Muscle layer of colon (tissue), 2 donors: ENCODE results near the gene CD163.

ENCODE experiments used
- H3K27ac ChIP-seq: one replicate; pipeline ENCODE4 v1.7.0; 2013; ENCODE audit warnings: low read depth, mild to moderate bottlenecking, low read length, moderate library complexity
- H3K27me3 ChIP-seq, 2 donors: one replicate each; pipeline ENCODE4 v1.7.0; 2013; ENCODE audit warnings: low read length in 2 of 2, mild to moderate bottlenecking in 2 of 2; ENCODE audit not compliant: insufficient read depth in 2 of 2, control insufficient read depth in 1 of 2
- H3K36me3 ChIP-seq: one replicate; pipeline ENCODE4 v1.7.0; 2013; ENCODE audit warnings: mild to moderate bottlenecking, low read length; ENCODE audit not compliant: insufficient read depth
- H3K4me1 ChIP-seq: one replicate; pipeline ENCODE4 v1.7.0; 2013; ENCODE audit warnings: mild to moderate bottlenecking, low read length; ENCODE audit not compliant: insufficient read depth
- H3K4me3 ChIP-seq, 2 donors: one replicate each; pipeline ENCODE4 v1.7.0; 2013; ENCODE audit warnings: low read length in 2 of 2, low read depth in 1 of 2, mild to moderate bottlenecking in 1 of 2, moderate library complexity in 1 of 2
- H3K9ac ChIP-seq: one replicate; pipeline ENCODE4 v1.7.0; 2013; ENCODE audit warnings: low read length
- H3K9me3 ChIP-seq: one replicate; pipeline ENCODE4 v1.7.0; 2013; ENCODE audit warnings: mild to moderate bottlenecking, low read length
- donor health status: abdominal sarcoma.
- donor health status: Adenocarcinoma of cecum.

The CD163 gene

GRCh38 chr12:7495136-7495535 is 8.4 kb downstream of the CD163 start:
- H3K36me3 ChIP-seq: no peaks in the 10 kb centered on the region
- no peaks in the 10 kb centered on the region for H3K9me3 ChIP-seq
- H3K27ac ChIP-seq: no peak overlapping the region
- no peaks in the 10 kb centered on the region for H3K27me3 ChIP-seq
- no peaks in the 10 kb centered on the region for H3K4me1 ChIP-seq
- no peak overlapping the region for H3K4me3 ChIP-seq
- no peak overlapping the region for H3K9ac ChIP-seq

GRCh38 chr12:7493006-7493405 is 10.6 kb downstream of the CD163 start:
- Histone ChIP-seq H3K4me3 (no peak overlapping the region), H3K9me3 (no peaks in the 10 kb centered on the region), H3K9ac (no peak overlapping the region), H3K4me1 (no peaks in the 10 kb centered on the region), H3K36me3 (no peaks in the 10 kb centered on the region), H3K27me3 (no peaks in the 10 kb centered on the region), H3K27ac (no peak overlapping the region)

GRCh38 chr12:7486512-7486911 is 17.1 kb downstream of the CD163 start:
- H3K4me3 ChIP-seq: no peak overlapping the region
- no peaks in the 10 kb centered on the region for H3K36me3 ChIP-seq
- H3K27ac ChIP-seq: no peak overlapping the region
- H3K4me1 ChIP-seq: no peaks in the 10 kb centered on the region
- no peaks in the 10 kb centered on the region for H3K27me3 ChIP-seq
- H3K9ac ChIP-seq: no peak overlapping the region
- H3K9me3 ChIP-seq: no peaks in the 10 kb centered on the region

- Histone ChIP-seq H3K27me3 (no peaks in the 10 kb centered on the region), H3K27ac (no peak overlapping the region), H3K36me3 (no peaks in the 10 kb centered on the region), H3K9ac (no peak overlapping the region), H3K4me1 (no peaks in the 10 kb centered on the region), H3K4me3 (no peak overlapping the region), H3K9me3 (no peaks in the 10 kb centered on the region)
These were observed 18.5 kb downstream of the CD163 start for GRCh38 chr12:7485095-7485494.

GRCh38 chr12:7483343-7483742 is 20.2 kb downstream of the CD163 start:
- Histone ChIP-seq H3K4me3 (no peak overlapping the region), H3K27me3 (no peaks in the 10 kb centered on the region), H3K4me1 (no peaks in the 10 kb centered on the region), H3K36me3 (no peaks in the 10 kb centered on the region), H3K9ac (no peak overlapping the region), H3K9me3 (no peaks in the 10 kb centered on the region), H3K27ac (no peak overlapping the region)

GRCh38 chr12:7479771-7480170 is 23.8 kb downstream of the CD163 start:
- H3K27ac ChIP-seq: no peak overlapping the region
- H3K9me3 ChIP-seq: no peaks in the 10 kb centered on the region
- no peaks in the 10 kb centered on the region for H3K27me3 ChIP-seq
- H3K4me3 ChIP-seq: no peak overlapping the region
- no peaks in the 10 kb centered on the region for H3K4me1 ChIP-seq
- no peak overlapping the region for H3K9ac ChIP-seq
- H3K36me3 ChIP-seq: no peaks in the 10 kb centered on the region

- H3K9ac ChIP-seq: no peak overlapping the region
- H3K27me3 ChIP-seq: no peaks in the 10 kb centered on the region
- H3K36me3 ChIP-seq: no peaks in the 10 kb centered on the region
- no peak overlapping the region for H3K4me3 ChIP-seq
- no peak overlapping the region for H3K27ac ChIP-seq
- H3K4me1 ChIP-seq: no peaks in the 10 kb centered on the region
- no peaks in the 10 kb centered on the region for H3K9me3 ChIP-seq
These were observed 31.5 kb downstream of the CD163 start for GRCh38 chr12:7472060-7472459.

- no peak overlapping the region for H3K27ac ChIP-seq
- H3K27me3 ChIP-seq: no peaks in the 10 kb centered on the region
- no peaks in the 10 kb centered on the region for H3K36me3 ChIP-seq
- no peak overlapping the region for H3K4me3 ChIP-seq
- H3K9me3 ChIP-seq: no peaks in the 10 kb centered on the region
- H3K4me1 ChIP-seq: no peaks in the 10 kb centered on the region
- no peak overlapping the region for H3K9ac ChIP-seq
These were observed 43.0 kb downstream of the CD163 start for GRCh38 chr12:7460375-7461259.

- Histone ChIP-seq H3K27ac (no peak overlapping the region), H3K27me3 (no peaks in the 10 kb centered on the region), H3K9ac (no peak overlapping the region), H3K4me3 (no peak overlapping the region), H3K36me3 (no peaks in the 10 kb centered on the region), H3K4me1 (no peaks in the 10 kb centered on the region), H3K9me3 (no peaks in the 10 kb centered on the region)
These were observed 43.6 kb downstream of the CD163 start for GRCh38 chr12:7459973-7460372.

- H3K9ac ChIP-seq: no peak overlapping the region
- H3K27ac ChIP-seq: no peak overlapping the region
- H3K4me3 ChIP-seq: no peak overlapping the region
- H3K36me3 ChIP-seq: no peaks in the 10 kb centered on the region
- no peaks in the 10 kb centered on the region for H3K27me3 ChIP-seq
- H3K4me1 ChIP-seq: no peaks in the 10 kb centered on the region
- no peaks in the 10 kb centered on the region for H3K9me3 ChIP-seq
These were observed 51.8 kb downstream of the CD163 start for GRCh38 chr12:7451756-7452155.

GRCh38 chr12:7450667-7451066 is 52.9 kb downstream of the CD163 start:
- Histone ChIP-seq H3K4me3 (no peak overlapping the region), H3K36me3 (no peaks in the 10 kb centered on the region), H3K27ac (no peak overlapping the region)

GRCh38 chr12:7448099-7448498 is 55.5 kb downstream of the CD163 start:
- no peak overlapping the region for H3K27ac ChIP-seq
- no peak overlapping the region for H3K4me3 ChIP-seq
- no peaks in the 10 kb centered on the region for H3K9me3 ChIP-seq
- H3K27me3 ChIP-seq: no peaks in the 10 kb centered on the region
- H3K36me3 ChIP-seq: no peaks in the 10 kb centered on the region
- no peaks in the 10 kb centered on the region for H3K4me1 ChIP-seq
- no peak overlapping the region for H3K9ac ChIP-seq

More at GRCh38 chr12:7450667-7451066, 52.9 kb downstream of the CD163 start:
- Histone ChIP-seq H3K9ac (no peak overlapping the region), H3K4me1 (no peaks in the 10 kb centered on the region), H3K9me3 (no peaks in the 10 kb centered on the region), H3K27me3 (no peaks in the 10 kb centered on the region)
